ENCODE measurements around the gene GOLGA6A.
"Not testable (repeated sequence)": the region's sequence is repeated elsewhere in the genome, so short reads cannot be mapped to it uniquely, and the experiment has no call there.

The GOLGA6A gene

DNA sequence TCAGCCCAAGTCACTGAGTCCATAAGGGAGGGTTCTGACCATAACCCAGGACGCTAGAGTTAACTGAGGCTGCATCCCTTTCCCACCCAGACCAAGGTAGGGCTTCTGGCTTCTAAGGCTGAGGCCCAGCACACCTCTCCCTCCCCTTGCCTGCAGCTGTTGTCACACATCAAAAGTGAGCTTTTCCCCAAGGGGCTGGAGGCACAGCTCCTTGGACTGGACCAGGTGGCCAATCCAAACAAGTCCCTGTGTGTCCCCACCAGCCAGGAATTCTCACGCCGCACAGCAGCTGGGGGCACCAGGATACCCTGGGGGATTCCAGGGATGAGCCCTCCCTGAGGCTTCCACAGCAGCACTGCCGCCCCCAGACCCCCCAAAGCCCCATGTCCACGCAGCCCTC is 25.8 kb upstream of the GOLGA6A start:
- TF ChIP-seq, protein P1, sequence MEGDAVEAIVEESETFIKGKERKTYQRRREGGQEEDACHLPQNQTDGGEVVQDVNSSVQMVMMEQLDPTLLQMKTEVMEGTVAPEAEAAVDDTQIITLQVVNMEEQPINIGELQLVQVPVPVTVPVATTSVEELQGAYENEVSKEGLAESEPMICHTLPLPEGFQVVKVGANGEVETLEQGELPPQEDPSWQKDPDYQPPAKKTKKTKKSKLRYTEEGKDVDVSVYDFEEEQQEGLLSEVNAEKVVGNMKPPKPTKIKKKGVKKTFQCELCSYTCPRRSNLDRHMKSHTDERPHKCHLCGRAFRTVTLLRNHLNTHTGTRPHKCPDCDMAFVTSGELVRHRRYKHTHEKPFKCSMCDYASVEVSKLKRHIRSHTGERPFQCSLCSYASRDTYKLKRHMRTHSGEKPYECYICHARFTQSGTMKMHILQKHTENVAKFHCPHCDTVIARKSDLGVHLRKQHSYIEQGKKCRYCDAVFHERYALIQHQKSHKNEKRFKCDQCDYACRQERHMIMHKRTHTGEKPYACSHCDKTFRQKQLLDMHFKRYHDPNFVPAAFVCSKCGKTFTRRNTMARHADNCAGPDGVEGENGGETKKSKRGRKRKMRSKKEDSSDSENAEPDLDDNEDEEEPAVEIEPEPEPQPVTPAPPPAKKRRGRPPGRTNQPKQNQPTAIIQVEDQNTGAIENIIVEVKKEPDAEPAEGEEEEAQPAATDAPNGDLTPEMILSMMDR (IDR thresholded peaks at IDR 0.05; ENCODE audit: borderline replicate concordance, control extremely low read depth, extremely low read depth, insufficient read depth, missing control alignments) = no peak
- DNase-seq (ENCODE audit: low spot score) = no peak
- in situ Hi-C loops (cut with MboI; ENCODE audit: low sequenced_read_pairs, unreplicated experiment) = no loop called here

DNA sequence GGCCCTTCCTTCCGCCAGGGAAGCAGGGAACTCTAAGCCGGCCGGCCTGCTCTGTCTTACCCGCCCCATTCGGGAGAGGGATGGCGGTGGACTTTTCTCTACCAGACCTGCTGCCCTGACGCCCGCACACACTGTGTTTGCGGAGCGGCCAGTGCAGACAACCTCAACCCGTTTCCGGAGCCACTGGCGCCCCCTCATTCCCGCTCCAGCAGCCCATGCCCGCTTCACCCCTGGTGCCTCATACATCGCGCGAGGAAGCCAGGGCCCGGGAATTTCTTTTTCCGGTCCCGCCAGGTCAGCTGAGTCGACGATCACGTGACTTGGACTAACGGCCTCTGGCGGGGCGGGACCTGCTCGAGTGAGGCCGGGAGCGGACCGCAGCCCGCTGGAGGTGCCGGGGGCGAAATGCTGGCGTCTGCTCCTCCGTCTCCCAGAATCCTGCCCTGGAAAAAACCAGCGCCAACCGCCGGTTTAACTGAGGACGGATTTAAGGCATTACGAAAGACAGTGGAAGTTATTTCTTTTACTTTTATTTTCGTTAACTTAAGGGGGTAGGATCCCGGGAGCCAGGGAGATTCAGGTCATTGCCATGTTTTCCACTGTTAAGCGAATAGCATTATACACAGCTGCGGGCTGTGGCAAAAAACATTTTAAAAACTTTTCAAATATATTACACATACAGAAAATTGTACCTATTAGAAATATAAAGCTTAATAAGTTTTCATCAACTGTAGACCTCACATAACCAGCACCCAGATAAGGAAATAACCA is 17.8 kb upstream of the GOLGA6A start:
- DNase-seq (ENCODE audit: low spot score) = peak; percentile 83

DNA sequence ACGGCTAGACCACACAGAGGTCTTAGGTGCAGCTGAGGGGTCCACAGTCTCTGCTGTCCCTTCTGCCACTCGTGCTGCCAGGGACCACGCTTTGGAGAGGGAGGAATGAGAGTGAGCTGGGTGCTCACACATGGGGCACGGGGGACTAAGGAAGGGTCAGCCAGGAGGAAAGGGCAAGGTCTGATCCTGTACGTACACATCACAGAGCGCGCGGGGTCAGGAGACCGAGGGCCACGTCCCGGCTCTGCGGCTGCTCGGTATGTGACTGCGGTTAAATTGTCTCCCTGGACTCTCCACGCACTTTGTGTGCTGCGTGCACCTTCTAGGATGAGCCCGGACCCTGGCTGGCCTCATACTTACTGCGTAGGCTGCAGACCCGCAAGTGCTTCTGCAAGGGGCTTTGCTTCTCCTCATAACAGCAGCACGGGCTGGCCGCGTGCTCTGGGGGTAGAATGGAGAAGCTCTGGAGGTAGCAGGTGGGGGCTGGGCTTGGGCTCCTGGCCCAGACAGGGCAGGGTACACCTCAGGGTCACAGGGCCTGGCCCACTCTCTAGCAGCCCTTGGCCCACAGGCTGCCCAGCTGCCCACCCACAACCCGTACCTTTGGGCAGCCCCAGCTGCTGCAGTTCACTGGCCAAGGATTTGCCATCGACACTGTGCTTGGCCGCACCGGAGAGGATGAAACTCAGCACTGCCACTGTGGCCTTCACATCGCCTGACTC is 14.6 kb upstream of the GOLGA6A start:
- in situ Hi-C loops (cut with MboI; ENCODE audit: low sequenced_read_pairs, unreplicated experiment); DNase-seq (ENCODE audit: low spot score): not testable (repeated sequence)

More for the DNA sequence above, 17.8 kb upstream of the GOLGA6A start:
- in situ Hi-C loops (cut with MboI; ENCODE audit: low sequenced_read_pairs, unreplicated experiment) = not testable (repeated sequence)

DNA sequence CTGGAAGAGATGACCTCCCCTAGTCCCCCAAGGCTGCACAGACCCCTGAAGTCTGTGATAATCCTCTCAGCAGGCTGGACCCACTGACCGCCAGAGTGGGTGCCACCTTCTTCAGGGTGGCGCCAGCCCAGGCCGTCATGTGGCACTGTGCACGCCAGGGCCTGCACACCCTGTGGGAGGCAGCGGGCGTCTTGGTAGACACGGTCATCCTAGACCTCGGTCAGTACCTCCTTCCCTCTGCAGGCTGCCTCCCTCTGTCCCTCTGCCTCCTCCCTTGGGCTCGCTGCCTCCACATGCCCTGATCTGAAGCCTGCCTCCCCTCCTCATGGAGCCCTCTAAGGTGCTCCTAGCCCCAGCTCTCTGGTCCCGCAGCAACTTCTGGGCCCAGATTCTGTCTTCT is 13.3 kb upstream of the GOLGA6A start:
- in situ Hi-C loops (cut with MboI; ENCODE audit: low sequenced_read_pairs, unreplicated experiment); DNase-seq (ENCODE audit: low spot score): not testable (repeated sequence)

DNA sequence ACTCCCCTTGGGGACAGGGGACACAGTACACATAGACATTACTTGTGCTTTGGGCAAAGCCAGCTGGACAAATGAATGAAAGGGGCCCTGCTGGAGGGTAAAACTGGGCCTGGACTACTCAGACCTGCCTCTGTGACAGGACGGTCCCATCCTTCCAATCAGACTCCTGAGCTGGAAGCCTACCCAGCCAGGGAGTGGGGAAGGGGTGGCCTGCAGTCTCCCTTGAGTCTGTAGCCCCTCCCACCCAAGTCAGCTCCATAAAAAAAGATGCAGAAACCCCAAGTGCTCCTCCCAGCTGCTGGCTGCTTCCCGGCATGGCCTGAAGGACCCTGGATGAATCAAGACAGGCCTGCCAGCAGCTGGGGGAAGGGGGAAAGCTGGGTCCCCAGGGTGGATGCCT is 12.2 kb upstream of the GOLGA6A start:
- DNase-seq (ENCODE audit: low spot score); in situ Hi-C loops (cut with MboI; ENCODE audit: low sequenced_read_pairs, unreplicated experiment): not testable (repeated sequence)

DNA sequence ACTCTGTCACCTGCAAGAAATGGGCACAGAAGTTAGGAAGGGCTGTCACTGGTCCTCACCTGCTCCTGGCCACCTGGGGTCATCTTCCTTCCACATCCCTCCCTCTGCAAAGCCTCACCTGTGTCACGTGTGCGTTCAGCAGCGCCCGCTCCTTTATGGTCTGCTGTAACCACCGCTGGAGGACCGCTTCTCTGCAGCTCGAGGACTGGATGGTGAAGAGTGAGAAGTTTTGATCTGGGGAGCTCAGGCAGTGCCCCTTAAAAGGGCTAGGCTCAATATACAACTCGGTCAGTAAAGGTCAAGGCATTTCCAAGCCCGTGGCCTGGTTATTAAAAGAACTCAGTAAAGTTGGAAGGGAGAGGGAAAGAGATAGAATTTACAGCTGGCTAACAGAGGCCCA is 6.6 kb downstream of the GOLGA6A start:
- in situ Hi-C loops (cut with MboI; ENCODE audit: low sequenced_read_pairs, unreplicated experiment); DNase-seq (ENCODE audit: low spot score): not testable (repeated sequence)

DNA sequence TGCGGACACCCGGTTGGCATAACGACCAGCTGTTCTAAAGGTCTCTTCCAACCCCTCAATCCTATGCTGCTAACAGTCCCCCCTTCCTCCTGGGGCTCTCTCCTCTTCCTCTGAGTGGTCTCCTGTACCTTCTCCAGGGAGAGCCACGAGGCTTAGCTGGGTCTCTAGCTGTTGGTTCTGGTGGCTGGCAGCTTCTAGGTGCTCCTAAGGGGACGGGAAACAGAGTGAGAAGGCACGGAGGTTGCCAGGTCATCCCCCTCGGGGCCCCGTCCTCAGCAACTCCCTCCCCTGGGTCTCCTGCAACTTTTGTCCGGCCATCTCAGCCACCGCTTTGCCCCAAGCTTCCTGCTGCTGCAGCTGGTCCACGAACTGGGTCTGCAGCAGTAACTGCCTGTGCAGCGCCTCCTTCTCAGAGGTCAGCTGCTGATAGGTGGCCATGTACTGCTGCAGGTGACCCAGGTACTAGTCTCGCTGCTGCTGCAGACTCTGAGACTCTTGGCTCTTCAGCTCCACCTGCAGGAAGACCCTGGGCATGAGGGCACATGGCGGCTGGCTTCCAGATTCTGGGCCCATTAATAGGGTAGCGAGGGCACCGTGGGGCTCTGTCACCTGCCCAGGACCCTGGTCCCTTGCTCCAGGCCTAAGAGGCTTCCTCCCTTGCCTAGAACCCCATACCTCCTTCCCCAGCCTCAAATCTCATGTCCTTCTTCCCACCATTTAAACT is 9.6 kb downstream of the GOLGA6A start:
- TF ChIP-seq, protein P1 (IDR thresholded peaks at IDR 0.05; ENCODE audit: borderline replicate concordance, control extremely low read depth, extremely low read depth, insufficient read depth, missing control alignments) = peak; percentile 42
- in situ Hi-C loops (cut with MboI; ENCODE audit: low sequenced_read_pairs, unreplicated experiment); DNase-seq (ENCODE audit: low spot score): not testable (repeated sequence)

DNA sequence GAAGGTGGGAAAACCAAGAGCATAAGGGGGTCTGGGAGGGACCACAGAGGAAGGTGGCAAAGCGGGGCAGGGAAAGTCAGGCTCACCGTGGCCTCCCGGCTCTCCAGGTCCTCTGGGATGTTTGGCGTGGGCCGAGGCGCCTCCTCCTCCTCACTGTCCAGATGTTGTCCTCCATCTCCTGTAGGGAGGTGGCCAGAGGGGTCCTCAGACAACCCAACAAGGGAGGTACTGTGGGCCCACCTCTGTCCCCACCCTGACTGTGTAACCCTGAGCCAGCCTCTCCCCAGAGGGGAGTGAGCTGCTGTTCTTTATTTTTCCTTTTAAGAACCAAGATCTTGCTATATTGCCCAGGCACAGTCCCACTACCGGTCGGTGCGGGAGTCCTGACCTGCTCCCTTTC is 10.2 kb downstream of the GOLGA6A start:
- in situ Hi-C loops (cut with MboI; ENCODE audit: low sequenced_read_pairs, unreplicated experiment); DNase-seq (ENCODE audit: low spot score): not testable (repeated sequence)

DNA sequence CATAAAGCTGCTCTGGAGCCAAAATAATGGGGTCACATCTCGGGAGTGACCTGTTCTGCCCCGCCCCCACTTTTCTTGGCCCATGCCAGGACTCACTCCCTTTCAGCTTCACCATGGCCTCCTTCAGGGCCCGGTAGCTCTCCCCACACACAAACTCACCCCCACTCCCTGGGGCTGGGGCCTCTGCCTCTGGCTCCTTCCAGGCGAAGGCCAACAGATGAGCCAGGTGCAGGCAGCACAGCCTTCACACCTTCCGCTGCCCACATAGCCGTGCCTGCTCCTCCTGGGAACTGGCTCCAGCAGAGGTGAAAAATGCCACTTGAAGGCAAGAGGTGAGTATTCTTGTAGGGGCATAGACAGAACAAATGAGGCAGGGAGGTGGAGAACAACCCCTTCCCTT is 10.7 kb downstream of the GOLGA6A start:
- in situ Hi-C loops (cut with MboI; ENCODE audit: low sequenced_read_pairs, unreplicated experiment); DNase-seq (ENCODE audit: low spot score): not testable (repeated sequence)

DNA sequence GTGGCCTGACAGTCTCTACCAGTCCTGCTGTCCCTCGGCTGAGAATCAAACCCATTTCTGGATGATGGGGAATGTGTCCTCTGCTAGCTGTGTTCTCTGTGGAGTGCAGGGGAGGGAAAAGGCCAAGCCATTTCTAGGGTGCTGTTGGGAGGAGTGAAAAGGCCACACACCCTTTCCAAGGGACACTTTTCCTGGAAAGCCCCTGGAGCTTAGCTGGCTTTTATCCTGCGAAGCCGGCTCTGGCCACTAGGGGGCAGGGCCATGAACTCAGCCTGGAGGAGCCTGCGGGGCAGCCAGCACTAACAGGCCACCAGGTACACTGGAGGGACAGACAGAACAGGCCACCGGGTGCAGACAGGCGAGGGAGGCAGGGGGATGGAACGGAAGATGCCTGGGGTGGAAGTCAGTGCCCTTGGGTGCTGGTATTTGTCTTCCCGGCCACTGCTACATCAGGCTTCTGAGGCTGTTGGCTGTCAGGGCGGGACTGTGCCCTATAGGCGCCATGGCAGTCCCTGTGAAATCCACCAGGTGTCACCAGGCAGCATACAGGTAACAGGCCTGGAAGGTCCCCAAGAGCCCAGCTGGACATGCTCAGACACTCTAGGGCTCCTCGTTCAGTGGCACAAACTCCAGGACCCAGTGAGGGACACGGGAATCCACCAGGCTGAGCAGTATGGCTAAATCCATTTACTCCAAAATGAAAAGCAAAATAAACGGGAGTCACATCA is 16.5 kb downstream of the GOLGA6A start:
- TF ChIP-seq, protein P1 (IDR thresholded peaks at IDR 0.05; ENCODE audit: borderline replicate concordance, control extremely low read depth, extremely low read depth, insufficient read depth, missing control alignments) = peak; percentile 45
- in situ Hi-C loops (cut with MboI; ENCODE audit: low sequenced_read_pairs, unreplicated experiment); DNase-seq (ENCODE audit: low spot score): not testable (repeated sequence)

DNA sequence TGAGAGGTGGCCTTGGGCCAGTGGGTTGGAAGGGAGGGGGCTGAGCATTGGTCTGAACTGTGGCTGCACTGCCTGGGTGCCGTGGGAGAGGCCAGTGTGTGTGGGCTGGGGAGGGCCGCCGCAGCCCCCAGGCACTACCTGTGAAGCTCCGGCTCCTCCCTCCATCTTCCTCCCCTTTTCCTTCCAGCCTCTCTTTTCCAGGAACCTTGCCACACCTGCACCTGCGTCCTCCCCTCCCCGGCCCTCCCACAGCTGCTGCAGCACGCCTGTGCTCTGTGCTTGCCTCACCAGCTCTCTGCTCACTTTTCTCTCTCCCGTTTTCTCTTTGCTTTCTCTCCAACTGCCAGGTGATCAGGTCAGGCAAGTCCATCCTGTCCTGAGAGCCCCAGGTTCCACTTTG is 17.5 kb downstream of the GOLGA6A start:
- DNase-seq (ENCODE audit: low spot score); in situ Hi-C loops (cut with MboI; ENCODE audit: low sequenced_read_pairs, unreplicated experiment): not testable (repeated sequence)

DNA sequence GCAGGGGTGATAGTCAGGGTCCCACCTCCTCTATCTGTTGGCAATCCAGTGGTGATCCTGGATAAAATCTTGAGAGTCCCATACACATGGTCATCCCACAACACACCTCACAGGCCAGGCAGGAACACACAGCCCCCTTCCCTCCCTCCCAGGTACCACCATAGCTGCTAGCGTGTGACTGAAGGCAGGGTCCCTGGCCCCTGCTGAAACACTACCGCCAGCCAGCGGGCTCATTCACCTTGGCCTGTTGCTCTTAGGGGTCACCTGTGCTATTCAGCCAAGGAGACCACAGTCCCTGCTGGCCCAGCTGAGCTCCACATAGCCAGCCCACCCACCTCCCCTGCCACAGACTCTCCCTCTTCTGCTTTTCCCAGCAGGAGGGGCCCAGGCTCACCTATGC is 18.2 kb downstream of the GOLGA6A start:
- in situ Hi-C loops (cut with MboI; ENCODE audit: low sequenced_read_pairs, unreplicated experiment) = not testable (repeated sequence)

DNA sequence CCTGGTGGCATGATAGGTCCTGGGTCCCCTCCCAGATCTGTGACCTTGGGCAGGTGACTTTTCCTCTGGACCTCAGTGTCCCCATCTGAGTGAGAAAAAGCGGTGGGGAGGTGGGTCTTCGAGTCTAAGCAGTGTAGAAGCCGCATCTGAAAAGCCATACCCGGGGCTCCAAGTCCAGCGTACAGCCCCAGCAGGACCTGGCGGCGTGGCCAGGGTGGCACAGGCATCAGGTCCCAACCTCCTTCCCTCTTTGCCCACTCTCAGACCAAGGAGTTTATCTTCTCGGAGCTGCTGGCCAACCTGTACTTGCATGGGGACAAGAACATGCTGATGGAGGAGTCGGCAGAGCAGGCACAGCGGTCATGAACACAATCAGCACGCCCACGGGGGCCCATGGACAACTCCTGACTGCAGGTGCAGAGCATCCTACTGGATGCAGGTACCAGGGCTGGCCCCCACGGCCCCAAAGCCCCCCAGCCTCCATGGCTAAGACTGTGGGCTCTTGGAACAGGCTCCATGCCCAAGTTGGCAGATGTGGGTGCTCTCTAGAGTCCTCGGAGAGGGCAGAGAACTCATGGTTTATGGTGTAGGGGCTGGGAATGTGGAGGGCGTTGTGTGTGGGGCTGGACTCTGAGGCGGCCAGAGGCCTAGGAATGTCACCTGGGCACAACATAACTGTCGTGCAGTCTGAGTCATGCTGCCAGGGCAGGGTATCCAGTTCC is 18.8 kb downstream of the GOLGA6A start:
- DNase-seq (ENCODE audit: low spot score); in situ Hi-C loops (cut with MboI; ENCODE audit: low sequenced_read_pairs, unreplicated experiment): not testable (repeated sequence)

More for the DNA sequence above, 18.2 kb downstream of the GOLGA6A start:
- not testable (repeated sequence) for DNase-seq (ENCODE audit: low spot score)

All from GM13976 (cell line).